Transverse colon (tissue), 4 donors: ENCODE measurements around the gene PRSS58. TPM values are rescaled to one million over a fixed set of nuclear protein-coding genes. Genes with fewer than 3 reads are reported as not detected.

Experiments used
- DNase-seq: peaks from one replicate; pipeline ENCODE4 v3.0.0-alpha.2; 2019
- H3K27ac ChIP-seq, 4 donors: fragments of 200-600 bp; sonication (generic); 2 replicates each; pipeline ENCODE4 v1.5.1; 2016 to 2018; ENCODE audit warnings: inconsistent platforms in 4 of 4
- H3K27me3 ChIP-seq: fragments of 200-600 bp; sonication (generic); 2 replicates; pipeline ENCODE4 v1.5.1; 2017; ENCODE audit warnings: inconsistent platforms
- H3K36me3 ChIP-seq, 4 donors: fragments of 200-600 bp; sonication (generic); 2 replicates each; pipeline ENCODE4 v1.5.1; 2017 to 2019; ENCODE audit warnings: inconsistent platforms in 4 of 4
- H3K4me1 ChIP-seq, 4 donors: fragments of 200-600 bp; sonication (generic); 2 replicates each; pipeline ENCODE4 v1.5.1; 2017 to 2020; ENCODE audit warnings: inconsistent platforms in 4 of 4
- H3K4me3 ChIP-seq, 4 donors: fragments of 200-600 bp; sonication (generic); 1 replicate in 1 of 4; 2 replicates in 3 of 4; pipeline versions ENCODE4 v1.5.1 to v1.6.1; 2017 to 2019; ENCODE audit warnings: inconsistent platforms in 4 of 4
- H3K9me3 ChIP-seq, 2 donors: fragments of 200-600 bp; sonication (generic); 2 replicates each; pipeline ENCODE4 v1.5.1; 2017 to 2019; ENCODE audit warnings: inconsistent platforms in 2 of 2
- EP300 ChIP-seq: sonication (generic); formaldehyde crosslinking; IDR thresholded peaks from one replicate; pipeline ENCODE4 v1.6.1; 2017; ENCODE audit warnings: antibody characterized with exemption, low read depth
- POLR2A ChIP-seq: fragments of 450-650 bp; IDR thresholded peaks from one replicate; pipeline ENCODE4 v1.6.1; 2016; ENCODE audit warnings: antibody characterized with exemption, mild to moderate bottlenecking, moderate library complexity
- POLR2AphosphoS5 ChIP-seq, 3 donors: sonication (generic); formaldehyde crosslinking; IDR thresholded peaks; one replicate each; pipeline ENCODE4 v1.6.1; 2016; ENCODE audit warnings: antibody characterized with exemption in 3 of 3
- WGBS, 2 donors: methylation state at CpG; one replicate each; pipeline ENCODE4 v1.1.5; 2018; ENCODE audit warnings: low coverage in 1 of 2; 5-methylcytosine and 5-hydroxymethylcytosine counted together
- in situ Hi-C, 4 donors: fragments of 200-750 bp; cut with MboI; loops; one replicate each; pipeline versions ENCODE4 v1.15.0 to v1.15.1; 2017; ENCODE audit warnings: low sequenced_read_pairs in 3 of 4, low pct_ligation_motif_present in 1 of 4, low pct_unique_long_range_greater_than_20kb in 1 of 4
- intact Hi-C: fragments of 100-400 bp; cut with DNase I; formaldehyde crosslinking; loops from one replicate; pipeline ENCODE4 v1.15.1; 2023; ENCODE audit warnings: low total_unique reads
- total RNA-seq, 4 donors: library from RNA; depleted of rRNA; stranded (reverse); fragments of >200 nt; gene quantifications; one replicate each; pipeline ENCODE4 v1.1.0, GENCODE V29; 2016
- TF ChIP-seq, protein P1 (sequence below), 5 experiments: fragments of 200-600 bp in 3 of 5; fragments of 450-650 bp in 2 of 5; sonication (generic) in 3 of 5; IDR thresholded peaks; 1 replicate in 2 of 5; 2 replicates in 3 of 5; pipeline ENCODE4 v1.5.1; 2016 to 2017; ENCODE audit warnings: antibody characterized with exemption in 5 of 5, inconsistent platforms in 3 of 5, mild to moderate bottlenecking in 2 of 5, moderate library complexity in 1 of 5

The PRSS58 gene
- total RNA-seq, 4 donors from 2014 or later = not detected

DNA sequence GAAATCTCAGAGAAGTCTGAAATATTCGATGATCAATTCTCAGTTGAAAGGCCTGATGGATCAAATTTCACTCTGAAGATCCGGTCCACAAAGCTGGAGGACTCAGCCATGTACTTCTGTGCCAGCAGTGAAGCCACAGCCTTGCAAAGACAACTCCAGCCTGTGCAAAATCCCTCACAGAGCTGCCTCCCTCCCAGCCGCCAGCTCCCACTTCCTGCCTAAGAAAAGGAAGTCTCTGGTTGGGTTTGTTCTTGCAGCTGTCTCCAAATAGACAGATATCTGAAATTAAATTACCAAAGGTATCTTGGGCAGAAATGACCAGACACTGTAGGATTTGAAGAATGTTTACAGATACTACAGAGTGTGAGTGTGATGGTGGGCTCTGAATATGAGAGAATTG lies 43.4 kb upstream of the PRSS58 start:
- WGBS, 2 donors = 70 to 73% methylated on average over 3 of the region's 3 CpGs
- Histone ChIP-seq H3K4me3 (no peak overlapping the region), H3K4me1 (no peaks in the 10 kb centered on the region), H3K9me3 (no peaks in the 10 kb centered on the region), H3K27me3 (no peaks in the 10 kb centered on the region), H3K27ac (no peak overlapping the region), H3K36me3 (no peaks in the 10 kb centered on the region)
- intact Hi-C loops (no loop called here), in situ Hi-C loops (no loop called here)
- TF ChIP-seq EP300 (no peak), POLR2AphosphoS5 (IDR thresholded peaks at IDR 0.05) (no peak), POLR2A (no peak)
- TF ChIP-seq, protein P1, sequence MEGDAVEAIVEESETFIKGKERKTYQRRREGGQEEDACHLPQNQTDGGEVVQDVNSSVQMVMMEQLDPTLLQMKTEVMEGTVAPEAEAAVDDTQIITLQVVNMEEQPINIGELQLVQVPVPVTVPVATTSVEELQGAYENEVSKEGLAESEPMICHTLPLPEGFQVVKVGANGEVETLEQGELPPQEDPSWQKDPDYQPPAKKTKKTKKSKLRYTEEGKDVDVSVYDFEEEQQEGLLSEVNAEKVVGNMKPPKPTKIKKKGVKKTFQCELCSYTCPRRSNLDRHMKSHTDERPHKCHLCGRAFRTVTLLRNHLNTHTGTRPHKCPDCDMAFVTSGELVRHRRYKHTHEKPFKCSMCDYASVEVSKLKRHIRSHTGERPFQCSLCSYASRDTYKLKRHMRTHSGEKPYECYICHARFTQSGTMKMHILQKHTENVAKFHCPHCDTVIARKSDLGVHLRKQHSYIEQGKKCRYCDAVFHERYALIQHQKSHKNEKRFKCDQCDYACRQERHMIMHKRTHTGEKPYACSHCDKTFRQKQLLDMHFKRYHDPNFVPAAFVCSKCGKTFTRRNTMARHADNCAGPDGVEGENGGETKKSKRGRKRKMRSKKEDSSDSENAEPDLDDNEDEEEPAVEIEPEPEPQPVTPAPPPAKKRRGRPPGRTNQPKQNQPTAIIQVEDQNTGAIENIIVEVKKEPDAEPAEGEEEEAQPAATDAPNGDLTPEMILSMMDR (IDR thresholded peaks at IDR 0.05) = no peak
- no peak for DNase-seq

DNA sequence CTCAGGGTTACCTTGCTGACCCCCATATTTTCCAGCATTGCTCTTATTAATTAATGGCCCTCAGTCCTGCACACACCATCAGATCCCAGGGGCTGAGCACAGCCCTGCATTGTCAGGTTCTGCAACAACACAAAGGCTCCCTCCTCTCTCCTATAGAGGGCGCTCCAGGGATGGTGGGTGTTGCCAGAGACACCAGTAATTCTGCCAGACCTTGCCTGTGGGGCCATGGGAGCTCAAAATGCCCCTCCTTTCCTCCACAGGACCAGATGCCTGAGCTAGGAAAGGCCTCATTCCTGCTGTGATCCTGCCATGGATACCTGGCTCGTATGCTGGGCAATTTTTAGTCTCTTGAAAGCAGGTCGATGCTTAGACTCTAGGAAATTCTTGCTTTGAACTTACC lies 42.8 kb upstream of the PRSS58 start:
- H3K9me3 ChIP-seq = no peaks in the 10 kb centered on the region
- intact Hi-C loops (no loop called here), in situ Hi-C loops (no loop called here)
- no peaks in the 10 kb centered on the region for H3K4me1 ChIP-seq
- no peak overlapping the region for H3K27ac ChIP-seq
- DNase-seq = no peak
- H3K36me3 ChIP-seq = no peaks in the 10 kb centered on the region
- WGBS, 2 donors = 65% methylated on average over 3 of the region's 3 CpGs; no CpG with 5 or more reads in 1 of the 2 donors
- TF ChIP-seq, protein P1 (IDR thresholded peaks at IDR 0.05) = no peak
- TF ChIP-seq POLR2A (no peak), POLR2AphosphoS5 (IDR thresholded peaks at IDR 0.05) (no peak), EP300 (no peak)
- H3K27me3 ChIP-seq = no peaks in the 10 kb centered on the region
- H3K4me3 ChIP-seq = no peak overlapping the region

DNA sequence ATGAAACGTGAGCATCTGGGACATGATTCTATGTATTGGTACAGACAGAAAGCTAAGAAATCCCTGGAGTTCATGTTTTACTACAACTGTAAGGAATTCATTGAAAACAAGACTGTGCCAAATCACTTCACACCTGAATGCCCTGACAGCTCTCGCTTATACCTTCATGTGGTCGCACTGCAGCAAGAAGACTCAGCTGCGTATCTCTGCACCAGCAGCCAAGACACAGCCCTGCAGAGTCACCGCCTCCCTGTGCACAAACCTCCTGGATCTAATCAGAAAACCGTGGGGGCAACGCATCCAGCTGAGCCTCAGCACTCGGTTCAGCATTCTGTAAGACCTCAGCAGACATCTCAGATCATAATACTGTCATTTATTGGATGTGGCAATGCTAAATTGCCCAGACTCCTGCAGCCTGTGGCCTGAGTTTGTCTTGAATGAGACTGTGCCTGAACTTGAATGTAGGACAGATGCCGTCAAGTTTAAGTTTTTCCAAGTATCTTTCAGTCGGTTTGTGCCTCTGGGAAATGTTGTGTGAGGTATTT lies 41.5 kb upstream of the PRSS58 start:
- in situ Hi-C loops (no loop called here), intact Hi-C loops (no loop called here)
- H3K36me3 ChIP-seq = no peaks in the 10 kb centered on the region
- TF ChIP-seq, protein P1 (IDR thresholded peaks at IDR 0.05) = no peak
- TF ChIP-seq POLR2AphosphoS5 (IDR thresholded peaks at IDR 0.05) = no peak
- no peak for TF ChIP-seq EP300
- TF ChIP-seq POLR2A = no peak
- no peak overlapping the region for H3K27ac ChIP-seq
- no peaks in the 10 kb centered on the region for H3K9me3 ChIP-seq
- DNase-seq = no peak
- no peaks in the 10 kb centered on the region for H3K4me1 ChIP-seq
- no peaks in the 10 kb centered on the region for H3K27me3 ChIP-seq
- no peak overlapping the region for H3K4me3 ChIP-seq
- WGBS, 2 donors = 63 to 76% methylated on average over 3 to 10 of the region's 10 CpGs

DNA sequence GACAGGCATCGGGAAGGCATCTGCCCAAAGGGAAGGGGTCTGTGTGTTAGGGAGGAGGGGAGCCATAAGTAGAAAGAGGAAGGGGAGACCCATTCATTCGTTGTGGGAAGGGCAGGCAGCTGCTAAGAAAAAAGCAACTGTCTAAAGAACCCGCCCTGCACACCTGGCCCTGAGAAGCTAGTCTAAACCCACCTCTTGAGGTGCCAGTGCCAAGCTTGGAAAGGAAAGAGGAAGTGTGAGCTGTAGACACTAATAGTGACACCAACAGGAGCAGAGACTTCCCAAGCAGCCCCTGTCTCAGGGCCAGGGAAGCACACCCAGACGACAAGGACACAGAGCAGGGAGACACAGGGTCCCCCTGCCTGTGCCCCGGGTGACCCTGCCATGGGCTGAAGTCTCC lies 40.8 kb upstream of the PRSS58 start:
- H3K27me3 ChIP-seq = no peaks in the 10 kb centered on the region
- TF ChIP-seq, protein P1 (IDR thresholded peaks at IDR 0.05) = no peak
- TF ChIP-seq POLR2AphosphoS5 (IDR thresholded peaks at IDR 0.05) = no peak
- no peak for TF ChIP-seq POLR2A
- no peak for TF ChIP-seq EP300
- H3K4me1 ChIP-seq = no peaks in the 10 kb centered on the region
- in situ Hi-C loops = no loop called here
- no peak for DNase-seq
- 0 to 49% methylated on average over 1 to 5 of the region's 5 CpGs for whole genome bisulfite sequencing, 2 donors
- intact Hi-C loops = no loop called here
- H3K4me3 ChIP-seq = no peak overlapping the region
- H3K27ac ChIP-seq = no peak overlapping the region
- no peaks in the 10 kb centered on the region for H3K36me3 ChIP-seq
- no peaks in the 10 kb centered on the region for H3K9me3 ChIP-seq
